HL-60 (cell line): Measurements from ENCODE around the gene ATXN3L.

ENCODE experiments used
- DNase-seq, 2 experiments: peaks; one replicate each; pipeline ENCODE4 v3.0.0-alpha.2; 2010 to 2020; ENCODE audit warnings: low read depth in 1 of 2, low spot score in 1 of 2
- H3K27ac ChIP-seq: fragments of 250-450 bp; sonication (Bioruptor Pico); replicated peaks from 2 replicates; pipeline ENCODE4 v1.5.1; 2020; ENCODE audit warnings: mild to moderate bottlenecking, moderate library complexity
- H3K27me3 ChIP-seq: fragments of 250-450 bp; sonication (Bioruptor Pico); 2 replicates; pipeline ENCODE4 v1.5.1; 2021; ENCODE audit warnings: mild to moderate bottlenecking, moderate library complexity; ENCODE audit not compliant: insufficient read depth, poor library complexity, severe bottlenecking
- H3K4me3 ChIP-seq: replicated peaks from 2 replicates; pipeline ENCODE4 v1.5.1; 2011; ENCODE audit warnings: mild to moderate bottlenecking, control low read depth, low read length; ENCODE audit not compliant: insufficient read depth
- CTCF ChIP-seq: IDR thresholded peaks from one replicate; pipeline ENCODE4 v1.5.1; 2011; ENCODE audit warnings: low read length, control low read depth, inconsistent platforms; ENCODE audit not compliant: insufficient read depth
- GABPA ChIP-seq: IDR thresholded peaks from 2 replicates; pipeline ENCODE4 v1.6.1; 2012; ENCODE audit warnings: low read depth
- POLR2AphosphoS5 ChIP-seq: IDR thresholded peaks from 2 replicates; pipeline ENCODE4 v1.6.1; 2012; ENCODE audit warnings: low read depth
- REST ChIP-seq: IDR thresholded peaks from 2 replicates; pipeline ENCODE4 v1.6.1; 2012; ENCODE audit warnings: low read depth; ENCODE audit not compliant: insufficient replicate concordance
- SPI1 ChIP-seq: IDR thresholded peaks from 2 replicates; pipeline ENCODE4 v1.6.1; 2012; ENCODE audit warnings: low read depth, mild to moderate bottlenecking, borderline replicate concordance

The ATXN3L gene

DNA sequence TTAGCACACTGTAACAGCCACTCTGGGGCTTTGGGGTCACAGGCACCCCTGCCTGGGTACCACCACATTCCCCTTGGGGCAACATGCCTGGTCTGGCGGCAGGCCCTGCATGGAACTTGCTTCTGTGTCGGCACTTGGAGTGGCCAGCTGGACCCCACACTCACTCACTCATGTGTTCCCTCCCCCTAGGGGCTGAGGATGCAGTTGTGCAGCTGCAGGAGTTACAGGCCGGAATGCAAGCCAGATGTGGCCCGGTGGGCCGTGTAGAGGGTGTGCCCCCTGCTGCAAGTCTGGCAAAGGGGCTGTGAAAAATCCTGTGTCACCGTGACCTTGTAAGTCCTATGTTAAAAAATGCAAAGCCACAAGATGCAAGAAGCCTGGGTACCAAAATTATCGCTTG, 34.2 kb downstream of the ATXN3L start:
- no peak overlapping the region for H3K27ac ChIP-seq
- H3K27me3 ChIP-seq: no peaks in the 10 kb centered on the region
- TF ChIP-seq REST (no peak), POLR2AphosphoS5 (no peak), SPI1 (no peak), GABPA (no peak)
- DNase-seq: no peak
- H3K4me3 ChIP-seq: no peak overlapping the region

DNA sequence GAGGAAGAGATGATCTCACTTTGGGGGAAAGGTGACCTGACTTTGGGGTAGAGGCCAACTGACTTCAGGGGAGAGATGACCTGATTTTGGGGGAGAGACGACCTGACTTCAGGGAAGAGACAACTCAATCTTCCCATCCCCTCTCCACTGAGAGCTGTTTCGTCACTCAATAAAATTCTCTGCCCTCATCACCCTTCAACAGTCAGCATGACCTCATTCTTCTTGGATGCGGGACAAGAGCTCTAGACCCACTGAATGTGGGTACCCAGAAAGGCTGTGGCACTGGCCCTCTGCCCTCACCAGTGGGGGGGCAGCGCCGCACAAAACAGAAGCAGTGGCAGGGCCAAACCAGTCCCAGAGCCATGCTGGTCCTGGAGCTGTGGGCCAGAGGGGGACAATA, 34.6 kb downstream of the ATXN3L start:
- H3K4me3 ChIP-seq: no peak overlapping the region
- no peak overlapping the region for H3K27ac ChIP-seq
- TF ChIP-seq CTCF: no peak
- TF ChIP-seq POLR2AphosphoS5: no peak
- no peak for TF ChIP-seq SPI1
- TF ChIP-seq REST: no peak
- TF ChIP-seq GABPA: no peak
- H3K27me3 ChIP-seq: no peaks in the 10 kb centered on the region
- no peak for DNase-seq

GRCh38 chrX:13284570-13284969, 35.3 kb downstream of the ATXN3L start:
- Histone ChIP-seq H3K27ac (no peak overlapping the region), H3K27me3 (no peaks in the 10 kb centered on the region), H3K4me3 (no peak overlapping the region)
- DNase-seq: no peak
- TF ChIP-seq GABPA (no peak), SPI1 (no peak), CTCF (no peak), POLR2AphosphoS5 (no peak), REST (no peak)
